Measurements from ENCODE around the gene MYOF.

The MYOF gene

GRCh38 chr10:93482145-93482834 is at the start of gene MYOF:
MYOF (minus strand) TSS chr10:93482334; CDS start chr10:93482194, 140 bp downstream.
- DNase-seq, result peak; percentile 72

GRCh38 chr10:93518531-93518930 is 36.4 kb upstream of the MYOF start:
- DNase-seq, result no peak

GRCh38 chr10:93516006-93516380 is 33.9 kb upstream of the MYOF start:
- DNase-seq, result no peak

- no peak for DNase-seq
Measured at GRCh38 chr10:93515071-93516005, 33.2 kb upstream of the MYOF start.

GRCh38 chr10:93514521-93514920 is 32.4 kb upstream of the MYOF start:
- DNase-seq, result no peak

GRCh38 chr10:93513091-93513490 is 31.0 kb upstream of the MYOF start:
- DNase-seq, result no peak

- DNase-seq, result no peak
Measured at GRCh38 chr10:93512565-93512964, 30.4 kb upstream of the MYOF start.

GRCh38 chr10:93509816-93510215 is 27.7 kb upstream of the MYOF start:
- no peak for DNase-seq

GRCh38 chr10:93505075-93505474 is 22.9 kb upstream of the MYOF start:
- no peak for DNase-seq

- no peak for DNase-seq
Measured at GRCh38 chr10:93503075-93503474, 20.9 kb upstream of the MYOF start.

- DNase-seq, result no peak
Measured at GRCh38 chr10:93501650-93502049, 19.5 kb upstream of the MYOF start.

- DNase-seq, result no peak
Measured at GRCh38 chr10:93498166-93498565, 16.0 kb upstream of the MYOF start.

- DNase-seq, result peak; percentile 95
Measured at GRCh38 chr10:93496322-93497041, 14.3 kb upstream of the MYOF start, which contains the start of gene CEP55. CEP55 (plus strand) TSS chr10:93496612; CDS start chr10:93500052, 3,440 bp downstream.

- DNase-seq, result peak; percentile 9
Measured at GRCh38 chr10:93495654-93496321, 13.7 kb upstream of the MYOF start.

GRCh38 chr10:93494494-93494893 is 12.4 kb upstream of the MYOF start:
- no peak for DNase-seq

GRCh38 chr10:93493162-93493561 is 11.0 kb upstream of the MYOF start:
- no peak for DNase-seq

- DNase-seq, result no peak
Measured at GRCh38 chr10:93491602-93492121, 9.5 kb upstream of the MYOF start.

GRCh38 chr10:93488956-93489528 is 6.9 kb upstream of the MYOF start:
- DNase-seq, result no peak

GRCh38 chr10:93485690-93486089 is 3.6 kb upstream of the MYOF start:
- DNase-seq, result no peak

- no peak for DNase-seq
Measured at GRCh38 chr10:93481637-93482144, 443 bp downstream of the MYOF start.

- no peak for DNase-seq
Measured at GRCh38 chr10:93478873-93479272, 3.3 kb downstream of the MYOF start.

- no peak for DNase-seq
Measured at GRCh38 chr10:93476756-93477155, 5.4 kb downstream of the MYOF start.
